ENCODE measurements around the gene PSMA6. TPM values are rescaled to one million over a fixed set of nuclear protein-coding genes. Genes with fewer than 3 reads are reported as not detected.

Gene PSMA6
- total and polyA plus RNA-seq, 2 of the 13 experiments (the other 11 are each of a cell fraction or from before 2014, with no cell fraction given) = 525 to 1,109 TPM

- TF ChIP-seq, protein P1, sequence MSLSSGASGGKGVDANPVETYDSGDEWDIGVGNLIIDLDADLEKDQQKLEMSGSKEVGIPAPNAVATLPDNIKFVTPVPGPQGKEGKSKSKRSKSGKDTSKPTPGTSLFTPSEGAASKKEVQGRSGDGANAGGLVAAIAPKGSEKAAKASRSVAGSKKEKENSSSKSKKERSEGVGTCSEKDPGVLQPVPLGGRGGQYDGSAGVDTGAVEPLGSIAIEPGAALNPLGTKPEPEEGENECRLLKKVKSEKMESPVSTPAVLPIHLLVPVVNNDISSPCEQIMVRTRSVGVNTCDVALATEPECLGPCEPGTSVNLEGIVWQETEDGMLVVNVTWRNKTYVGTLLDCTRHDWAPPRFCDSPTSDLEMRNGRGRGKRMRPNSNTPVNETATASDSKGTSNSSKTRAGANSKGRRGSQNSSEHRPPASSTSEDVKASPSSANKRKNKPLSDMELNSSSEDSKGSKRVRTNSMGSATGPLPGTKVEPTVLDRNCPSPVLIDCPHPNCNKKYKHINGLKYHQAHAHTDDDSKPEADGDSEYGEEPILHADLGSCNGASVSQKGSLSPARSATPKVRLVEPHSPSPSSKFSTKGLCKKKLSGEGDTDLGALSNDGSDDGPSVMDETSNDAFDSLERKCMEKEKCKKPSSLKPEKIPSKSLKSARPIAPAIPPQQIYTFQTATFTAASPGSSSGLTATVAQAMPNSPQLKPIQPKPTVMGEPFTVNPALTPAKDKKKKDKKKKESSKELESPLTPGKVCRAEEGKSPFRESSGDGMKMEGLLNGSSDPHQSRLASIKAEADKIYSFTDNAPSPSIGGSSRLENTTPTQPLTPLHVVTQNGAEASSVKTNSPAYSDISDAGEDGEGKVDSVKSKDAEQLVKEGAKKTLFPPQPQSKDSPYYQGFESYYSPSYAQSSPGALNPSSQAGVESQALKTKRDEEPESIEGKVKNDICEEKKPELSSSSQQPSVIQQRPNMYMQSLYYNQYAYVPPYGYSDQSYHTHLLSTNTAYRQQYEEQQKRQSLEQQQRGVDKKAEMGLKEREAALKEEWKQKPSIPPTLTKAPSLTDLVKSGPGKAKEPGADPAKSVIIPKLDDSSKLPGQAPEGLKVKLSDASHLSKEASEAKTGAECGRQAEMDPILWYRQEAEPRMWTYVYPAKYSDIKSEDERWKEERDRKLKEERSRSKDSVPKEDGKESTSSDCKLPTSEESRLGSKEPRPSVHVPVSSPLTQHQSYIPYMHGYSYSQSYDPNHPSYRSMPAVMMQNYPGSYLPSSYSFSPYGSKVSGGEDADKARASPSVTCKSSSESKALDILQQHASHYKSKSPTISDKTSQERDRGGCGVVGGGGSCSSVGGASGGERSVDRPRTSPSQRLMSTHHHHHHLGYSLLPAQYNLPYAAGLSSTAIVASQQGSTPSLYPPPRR (CRISPR knock-in tag; IDR thresholded peaks at IDR 0.05; ENCODE audit: borderline replicate concordance) = 0 out of 2 replicates have a peak, but pooled peaks have one; percentile 14
- TF ChIP-seq KDM5B (CRISPR knock-in tag; IDR thresholded peaks at IDR 0.05; ENCODE audit: borderline replicate concordance) (no peak), ZNF775 (CRISPR knock-in tag; IDR thresholded peaks at IDR 0.05; ENCODE audit: borderline replicate concordance) (no peak), ZNF878 (CRISPR knock-in tag; IDR thresholded peaks at IDR 0.05) (peak; percentile 14; the same call in 1 of the 2 replicates), ZNF225 (CRISPR knock-in tag; IDR thresholded peaks at IDR 0.05) (no peak), ZNF326 (CRISPR knock-in tag; IDR thresholded peaks at IDR 0.05; ENCODE audit: borderline replicate concordance) (no peak)
Measured at GRCh38 chr14:35292770-35293561, 784 bp downstream of the PSMA6 start (continued).

- H2AFZ ChIP-seq (ENCODE audit: low read length) = no peak overlapping the region
- POLR2A ChIA-PET = no interaction called here
- H4K20me1 ChIP-seq (ENCODE audit: insufficient read depth, low read length) = peaks cover 48% of the 10 kb centered on the region
- no peaks in the 10 kb centered on the region; a peak in 2 of 5 replicates for H3K27me3 ChIP-seq (ENCODE audit: control insufficient read depth in 1 of 2, insufficient read depth in 2 of 2, low read length in 2 of 2)
- peak overlapping the region; percentile 4; the same call in 1 of the 2 replicates for H3K9ac ChIP-seq (ENCODE audit: insufficient read depth, low read depth, low read length)
- CTCF ChIA-PET (ENCODE audit: low intra/inter-chr PET ratio, low total read pairs) = no interaction called here
- H3K27ac ChIP-seq (ENCODE audit: extremely low read length, insufficient read depth, low read length) = no peak overlapping the region
- no peaks in the 10 kb centered on the region for H3K9me3 ChIP-seq (ENCODE audit: low read length)
- intact Hi-C loops (cut with micrococcal nuclease; ENCODE audit: unreplicated experiment) (loop anchor here (10.0 kb wide), 2 partner anchors 251 to 509 kb away; partner anchors contain the start of genes FAM177A1 and RALGAPA1), in situ Hi-C loops (cut with HindIII; ENCODE audit: extremely low pct_ligation_motif_present, low pct_unique_long_range_greater_than_20kb) (no loop called here)
- H3K4me1 ChIP-seq (ENCODE audit: insufficient read depth, low read length) = peaks cover 58% of the 10 kb centered on the region
- no peak overlapping the region for H3K4me3 ChIP-seq (replicated peaks in 1 of 3; ENCODE audit: insufficient read depth in 1 of 3, low read depth in 2 of 3, low read length in 3 of 3)
- DNase-seq (ENCODE audit: low spot score) = no peak
- WGBS (ENCODE audit: low lambda C conversion rate) = 100% methylated on average over 1 of the region's 1 CpG
- peak overlapping the region; percentile 85 for H3K4me2 ChIP-seq (ENCODE audit: low read depth, low read length)
- no peak for ATAC-seq
- peaks cover 7 to 14% of the 10 kb centered on the region in 2 experiments; a peak in 4 of 5 replicates for H3K36me3 ChIP-seq (replicated peaks in 1 of 2; ENCODE audit: control insufficient read depth in 1 of 2, insufficient read depth in 2 of 2, low read length in 2 of 2)
- peaks cover 87% of the 10 kb centered on the region for H3K79me2 ChIP-seq (ENCODE audit: insufficient read depth, low read length)
- BruUV-seq (replicated peaks) = no TSS peak
- no peak for FAIRE-seq
- TF ChIP-seq GMEB1 (CRISPR knock-in tag; IDR thresholded peaks at IDR 0.05; ENCODE audit: borderline replicate concordance) (0 out of 2 replicates have a peak, but pooled peaks have one; percentile 20), MNT (IDR thresholded peaks at IDR 0.05) (no peak), BCL3 (CRISPR knock-in tag; IDR thresholded peaks at IDR 0.05) (peak; percentile 38; the same call in 1 of the 2 replicates), ZFP41 (CRISPR knock-in tag; IDR thresholded peaks at IDR 0.05; ENCODE audit: borderline replicate concordance) (no peak), ZNF788 (CRISPR knock-in tag; IDR thresholded peaks at IDR 0.05; ENCODE audit: borderline replicate concordance) (peak; percentile 33; the same call in 1 of the 2 replicates)
Measured at GRCh38 chr14:35295845-35296161, 3.6 kb downstream of the PSMA6 start.
